IPS-18c (cell line): ENCODE measurements around the gene KRTAP2-3.

Experiments
- H3K4me3 ChIP-seq: 2 replicates; pipeline ENCODE4 v1.7.0; 2013; ENCODE audit warnings: low read depth, mild to moderate bottlenecking, low read length, moderate library complexity; ENCODE audit not compliant: insufficient read depth
- H3K9me3 ChIP-seq: one replicate; pipeline ENCODE4 v1.6.1; 2013; ENCODE audit warnings: mild to moderate bottlenecking, low read length, moderate library complexity; ENCODE audit not compliant: control insufficient read depth, insufficient read depth

KRTAP2-3 gene

GRCh38 chr17:41013181-41013580 lies 46.7 kb downstream of the KRTAP2-3 start:
- Histone ChIP-seq H3K9me3 (no peaks in the 10 kb centered on the region), H3K4me3 (no peak overlapping the region)

- H3K4me3 ChIP-seq: no peak overlapping the region
- H3K9me3 ChIP-seq: no peaks in the 10 kb centered on the region
Observed at GRCh38 chr17:41012326-41013120, 47.4 kb downstream of the KRTAP2-3 start.

GRCh38 chr17:41010441-41010840 lies 49.5 kb downstream of the KRTAP2-3 start:
- no peak overlapping the region for H3K4me3 ChIP-seq
- H3K9me3 ChIP-seq: no peaks in the 10 kb centered on the region

- Histone ChIP-seq H3K9me3 (no peaks in the 10 kb centered on the region), H3K4me3 (no peak overlapping the region)
Observed at GRCh38 chr17:41009936-41010335, 50.0 kb downstream of the KRTAP2-3 start.

- Histone ChIP-seq H3K4me3 (no peak overlapping the region), H3K9me3 (no peaks in the 10 kb centered on the region)
Observed at GRCh38 chr17:41009301-41009760, 50.6 kb downstream of the KRTAP2-3 start.
